Fibroblast of the aortic adventitia (primary cell): ENCODE measurements around the gene FBXL15. TPM values are rescaled to one million over a fixed set of nuclear protein-coding genes. Genes with fewer than 3 reads are reported as not detected.

Experiments
- DNase-seq: peaks from one replicate; pipeline ENCODE4 v3.0.0-alpha.2; 2010; ENCODE audit warnings: low read depth
- H3K4me3 ChIP-seq: 2 replicates; pipeline ENCODE4 v1.5.1; 2011; ENCODE audit warnings: low read depth, mild to moderate bottlenecking, control low read depth, low read length, moderate library complexity
- CTCF ChIP-seq: IDR thresholded peaks from 2 replicates; pipeline ENCODE4 v1.5.1; 2011; ENCODE audit warnings: mild to moderate bottlenecking, low read length, control low read depth, inconsistent platforms; ENCODE audit not compliant: insufficient read depth
- total RNA-seq: library from RNA; depleted of rRNA; stranded (reverse); fragments of >200 nt; gene quantifications from 2 replicates; pipeline ENCODE4 v1.2.3, GENCODE V29; 2012; ENCODE audit warnings: low replicate concordance

Gene FBXL15
- total RNA-seq, 1 donor, result 5.2 TPM

- no peak for TF ChIP-seq CTCF
- peak; percentile 94 for DNase-seq
- no peak overlapping the region for H3K4me3 ChIP-seq
Observed at GRCh38 chr10:102455893-102456471, 35.3 kb downstream of the FBXL15 start.

- no peak overlapping the region for H3K4me3 ChIP-seq
- no peak for TF ChIP-seq CTCF
- DNase-seq, result no peak
Observed at GRCh38 chr10:102457591-102458150, 37.0 kb downstream of the FBXL15 start.

GRCh38 chr10:102458656-102459055, 38.0 kb downstream of the FBXL15 start:
- no peak for DNase-seq
- no peak overlapping the region for H3K4me3 ChIP-seq
- no peak for TF ChIP-seq CTCF

- peak overlapping the region; percentile 66 for H3K4me3 ChIP-seq
- TF ChIP-seq CTCF, result no peak
- no peak for DNase-seq
Observed at GRCh38 chr10:102460836-102461186, 40.2 kb downstream of the FBXL15 start.

- TF ChIP-seq CTCF, result no peak
- peak overlapping the region; percentile 66 for H3K4me3 ChIP-seq
- DNase-seq, result peak; percentile 66
Observed at GRCh38 chr10:102461187-102462054, 40.8 kb downstream of the FBXL15 start.

- no peak for TF ChIP-seq CTCF
- H3K4me3 ChIP-seq, result no peak overlapping the region
- no peak for DNase-seq
Observed at GRCh38 chr10:102462512-102463054, 41.9 kb downstream of the FBXL15 start.
